ENCODE measurements around the gene ASB18.
"Not testable (repeated sequence)": the region's sequence is repeated elsewhere in the genome, so short reads cannot be mapped to it uniquely, and the experiment has no call there.

Gene ASB18

DNA sequence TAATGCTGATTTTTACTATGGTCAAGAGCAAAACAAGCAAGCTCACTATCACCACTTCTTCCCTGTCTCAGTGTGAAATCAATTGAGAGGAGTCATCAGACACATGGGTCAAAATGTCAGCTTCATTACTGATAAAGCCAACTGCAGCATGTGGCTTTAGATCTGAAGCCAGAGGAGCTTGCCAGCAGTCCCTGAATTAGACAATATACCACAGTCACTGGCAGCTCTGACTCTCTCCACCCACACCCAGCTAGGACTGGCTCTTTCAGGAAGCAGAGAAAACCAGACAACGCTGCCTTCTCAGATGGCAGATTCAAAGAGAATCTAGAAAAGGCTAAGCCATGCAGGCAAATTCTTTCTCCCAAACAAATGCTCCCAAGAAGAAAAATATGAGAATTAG is 20.0 kb upstream of the ASB18 start:
- no peak for DNase-seq

- DNase-seq: no peak
These were observed 18.2 kb upstream of the ASB18 start for GRCh38 chr2:236282406-236282805.

DNA sequence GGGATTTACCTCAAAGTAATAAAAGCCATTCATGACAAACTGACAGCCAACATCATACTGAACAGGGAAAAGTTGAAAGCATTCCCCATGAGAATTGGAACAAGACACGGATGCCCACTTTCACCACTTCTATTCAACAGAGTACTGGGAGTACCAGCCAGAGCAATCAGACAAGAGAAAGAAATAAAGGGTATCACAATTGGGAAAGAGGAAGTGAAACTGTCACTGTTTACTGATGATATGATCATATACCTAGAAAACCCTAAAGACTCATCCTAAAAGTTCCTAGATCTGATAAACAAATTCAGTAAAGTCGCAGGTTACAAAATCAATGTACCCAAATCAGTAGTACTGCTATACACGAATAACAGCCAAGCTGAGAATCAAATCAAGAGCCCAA is 17.2 kb upstream of the ASB18 start:
- DNase-seq: no peak

GRCh38 chr2:236273126-236273525 is 8.9 kb upstream of the ASB18 start:
- no peak for DNase-seq

DNA sequence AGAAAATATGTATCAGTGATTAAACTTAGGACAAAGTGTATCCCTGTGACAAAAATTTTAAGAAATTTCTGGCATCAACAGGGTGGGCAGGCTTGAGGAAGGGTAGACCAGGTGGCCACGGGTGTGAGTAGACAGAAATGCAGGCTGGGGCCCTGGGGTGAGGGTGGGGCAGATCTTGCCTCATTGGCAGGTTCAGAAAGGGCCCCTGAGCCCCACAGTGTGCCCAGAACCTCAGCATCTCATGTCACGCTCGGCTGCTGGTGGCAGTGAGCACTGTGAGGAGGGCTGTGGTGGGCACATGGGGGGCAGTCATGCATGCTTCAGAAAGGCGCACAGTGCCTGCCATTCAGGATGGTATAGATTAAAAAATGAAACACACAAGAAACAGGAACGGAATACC is 7.6 kb upstream of the ASB18 start:
- DNase-seq: no peak

GRCh38 chr2:236269876-236270275 is 5.7 kb upstream of the ASB18 start:
- not testable (repeated sequence) for DNase-seq

DNA sequence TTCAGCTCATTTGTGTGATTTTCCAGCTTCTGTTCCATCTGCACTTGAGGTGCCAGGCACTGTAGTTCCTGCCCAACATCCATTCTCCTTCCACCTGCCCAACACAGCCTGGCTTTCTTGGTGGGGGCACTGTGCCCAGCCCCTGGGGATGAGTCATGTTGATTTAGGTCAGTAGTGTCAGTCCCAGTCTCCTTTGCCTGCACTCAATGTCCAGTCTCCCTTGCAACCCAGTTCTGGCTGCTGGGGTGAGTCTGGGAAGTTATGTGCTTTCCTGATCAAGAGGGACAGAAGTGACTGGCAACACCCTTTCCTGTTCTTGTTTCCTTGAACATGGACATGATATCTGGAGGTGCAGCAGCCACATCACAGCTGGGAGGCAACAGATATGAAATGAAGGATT is 1.5 kb upstream of the ASB18 start:
- DNase-seq: no peak

DNA sequence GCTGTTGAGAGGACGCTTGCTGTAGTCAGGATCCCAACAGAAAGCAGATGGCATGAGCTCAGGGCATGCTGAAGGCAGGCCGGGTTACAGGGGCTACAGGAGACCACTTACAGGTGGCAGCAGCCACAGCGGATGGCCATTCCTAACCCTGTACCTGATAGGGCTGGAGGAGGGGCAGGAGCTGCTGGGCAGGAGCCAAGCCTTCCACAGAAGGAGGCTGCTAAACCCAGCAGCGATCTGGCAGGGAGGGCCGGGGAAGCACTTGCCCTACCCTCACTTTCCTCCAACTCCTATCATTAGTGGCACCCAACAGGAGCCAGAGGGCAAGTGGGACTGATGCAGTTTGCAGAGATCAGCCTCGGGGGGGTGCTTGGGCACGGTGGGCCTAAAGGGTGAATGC is 2.0 kb downstream of the ASB18 start:
- DNase-seq: no peak

- no peak for DNase-seq
These were observed 2.8 kb downstream of the ASB18 start for GRCh38 chr2:236261452-236261851.

- no peak for DNase-seq
These were observed 4.8 kb downstream of the ASB18 start for GRCh38 chr2:236259371-236259770.

DNA sequence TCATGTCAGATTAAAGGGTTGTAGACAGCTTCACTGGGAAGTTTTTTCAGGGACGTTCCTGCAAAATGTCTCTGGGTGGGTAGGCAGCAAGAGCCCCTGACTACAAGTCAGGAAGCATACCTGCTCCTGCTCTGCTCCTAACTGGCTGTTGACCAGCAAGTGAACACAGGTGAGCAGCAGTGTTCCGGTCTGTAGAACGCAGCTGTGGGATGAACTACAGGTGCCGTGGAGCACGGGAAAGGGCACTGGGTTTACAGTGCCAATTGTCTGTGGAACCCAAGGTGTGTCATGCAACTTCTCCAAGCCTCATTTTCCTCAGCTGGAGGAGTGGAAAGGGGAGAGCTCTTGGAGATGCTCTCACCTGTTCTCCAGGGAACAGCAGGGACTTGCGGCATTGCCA is 6.6 kb downstream of the ASB18 start:
- DNase-seq: no peak

GRCh38 chr2:236257136-236257535 is 7.1 kb downstream of the ASB18 start:
- DNase-seq: no peak

DNA sequence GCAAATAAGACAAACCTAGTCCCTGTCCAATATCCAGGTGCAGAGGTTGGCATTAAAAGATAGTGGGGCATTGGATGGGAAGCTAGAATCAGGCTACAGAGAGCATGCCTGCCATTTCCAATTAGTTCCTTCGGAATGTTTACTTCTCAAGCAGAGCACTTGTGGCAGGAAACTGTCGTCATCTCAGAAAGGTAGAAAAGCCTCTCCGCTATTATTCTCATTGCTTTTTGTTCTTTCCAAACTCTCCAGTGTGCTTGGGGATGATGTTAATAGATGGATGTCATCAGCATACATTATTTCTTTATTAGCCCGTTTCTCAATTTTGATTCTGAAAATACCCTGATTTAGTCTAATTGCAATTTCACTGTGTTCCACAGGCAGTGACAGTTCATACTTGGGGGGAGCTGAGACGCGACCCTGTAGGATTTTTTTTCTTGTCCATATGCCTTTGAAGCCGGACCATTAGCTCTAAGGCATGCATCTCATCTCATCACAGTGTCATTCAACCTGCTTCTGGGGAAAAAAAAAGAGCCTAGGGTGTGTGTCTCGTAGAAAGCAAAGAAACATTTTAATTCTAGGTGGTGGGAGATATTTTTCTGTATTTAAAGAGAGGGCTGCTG is 7.7 kb downstream of the ASB18 start:
- DNase-seq: no peak

- no peak for DNase-seq
These were observed 9.5 kb downstream of the ASB18 start for GRCh38 chr2:236254674-236255073.

GRCh38 chr2:236254001-236254400 is 10.2 kb downstream of the ASB18 start:
- no peak for DNase-seq

DNA sequence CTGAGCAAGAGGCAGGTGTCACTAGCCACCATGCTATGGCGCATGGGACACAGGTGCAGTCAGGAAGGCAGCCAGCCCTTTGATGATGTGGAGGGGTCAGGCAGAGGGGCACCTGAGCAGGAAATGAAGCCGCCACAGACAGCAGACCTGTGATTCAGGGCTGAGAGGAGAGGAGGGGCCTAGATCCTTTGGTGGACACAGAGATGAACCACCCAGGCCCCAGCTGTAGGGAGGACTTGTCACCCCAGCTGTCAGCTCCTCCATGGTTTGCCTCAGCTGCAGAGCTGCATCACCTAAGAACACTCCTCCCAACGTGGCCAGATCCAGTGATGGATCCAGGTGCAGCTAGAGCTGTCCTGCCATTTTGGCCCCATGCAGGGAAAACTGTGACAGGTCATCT is 11.6 kb downstream of the ASB18 start:
- DNase-seq: no peak

DNA sequence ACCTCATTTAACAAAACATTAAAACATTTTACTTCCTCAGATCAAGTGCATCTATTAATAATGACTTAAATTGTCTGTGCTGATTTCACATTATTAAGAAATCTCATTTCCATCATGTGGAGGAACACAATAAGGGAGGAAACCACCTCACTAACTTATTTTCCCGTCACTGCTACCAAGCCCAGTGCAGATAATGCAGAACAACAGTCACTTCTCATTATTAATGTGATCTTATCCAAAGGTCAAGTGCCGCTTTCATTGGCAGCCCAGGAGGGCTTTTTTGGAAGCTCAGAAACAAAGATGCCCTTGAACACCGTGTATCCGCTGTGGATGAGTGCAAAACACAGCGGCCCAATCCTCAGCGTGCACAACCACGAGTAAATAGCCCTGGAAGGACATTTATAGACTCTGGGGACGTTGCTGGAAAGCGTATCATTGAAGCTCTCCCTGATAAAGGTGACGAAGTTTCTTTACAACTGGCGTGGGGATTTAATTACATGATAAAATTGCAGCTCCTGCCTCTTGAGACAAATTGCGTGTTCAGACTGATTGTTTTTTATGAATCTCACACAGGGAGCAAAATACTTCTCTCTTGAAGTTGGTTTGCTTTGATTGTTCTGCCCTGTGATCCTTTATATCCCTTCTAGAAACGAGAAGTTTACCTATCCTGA is 13.2 kb downstream of the ASB18 start:
- no peak for DNase-seq

DNA sequence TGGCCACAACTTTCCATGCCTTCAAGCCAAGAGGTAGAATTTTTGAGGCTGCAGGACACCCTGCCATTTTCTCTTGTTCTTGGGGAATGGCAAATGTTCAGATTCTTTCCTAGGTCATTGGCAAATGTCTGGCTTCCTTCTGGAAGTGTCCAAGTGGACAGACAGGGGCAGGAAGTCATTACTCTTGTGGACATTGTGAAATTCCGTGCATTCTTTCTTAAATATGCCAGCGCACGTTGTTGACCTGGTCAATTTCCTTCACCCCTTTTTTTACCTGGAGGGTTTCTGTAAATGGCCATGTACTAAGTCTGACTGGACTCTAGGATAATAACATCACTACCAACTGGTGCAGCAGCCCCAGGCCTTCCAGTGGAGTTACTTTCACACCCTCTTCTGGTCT is 13.9 kb downstream of the ASB18 start:
- no peak for DNase-seq

- no peak for DNase-seq
These were observed 15.1 kb downstream of the ASB18 start for GRCh38 chr2:236249066-236249465.

DNA sequence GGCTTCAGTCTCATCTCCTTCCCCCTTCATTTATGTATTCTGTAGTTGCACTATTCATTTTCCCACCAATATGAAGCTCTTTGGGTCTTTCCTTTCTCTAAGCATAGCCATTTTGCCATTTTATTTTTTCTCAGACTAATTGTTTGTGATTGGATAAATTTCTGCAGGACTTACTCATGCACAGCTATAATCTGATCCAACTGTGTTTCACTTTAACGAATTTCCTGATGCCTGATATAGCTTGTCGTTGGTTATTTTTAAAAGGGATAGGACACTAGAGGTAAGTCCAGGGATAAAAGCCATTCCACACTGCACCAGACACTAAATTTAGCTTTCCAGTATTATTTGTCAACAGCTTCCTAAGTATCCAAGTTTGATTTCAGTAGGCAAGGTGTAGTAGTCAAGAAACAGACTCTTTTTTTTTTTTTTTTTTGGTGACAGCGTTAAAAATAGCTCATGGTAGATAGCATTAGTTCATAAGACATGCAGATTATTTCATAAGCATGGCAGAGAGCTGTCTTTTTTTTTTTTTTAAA is 17.4 kb downstream of the ASB18 start:
- no peak for DNase-seq

DNA sequence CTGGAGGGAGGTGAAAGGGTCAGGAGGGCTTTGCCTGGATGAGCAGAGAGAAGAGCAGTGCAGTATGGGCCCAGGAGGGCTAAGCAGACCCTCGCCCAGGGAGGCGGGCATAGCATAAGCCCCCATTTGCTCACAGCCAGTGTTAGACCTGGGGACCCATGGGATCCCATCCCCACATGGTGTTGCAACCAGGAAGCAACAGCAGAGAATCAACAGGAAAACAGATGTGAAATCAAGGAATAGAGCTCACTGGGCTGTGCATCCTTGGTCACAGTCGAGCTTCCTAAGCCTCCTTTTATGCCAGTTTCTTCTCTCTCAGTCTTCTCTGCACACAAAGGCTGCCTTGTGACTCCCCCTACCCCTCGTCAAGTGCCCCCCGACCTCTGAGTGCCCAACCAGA is 19.9 kb downstream of the ASB18 start:
- no peak for DNase-seq

GRCh38 chr2:236242057-236242495 is 22.1 kb downstream of the ASB18 start:
- no peak for DNase-seq

DNA sequence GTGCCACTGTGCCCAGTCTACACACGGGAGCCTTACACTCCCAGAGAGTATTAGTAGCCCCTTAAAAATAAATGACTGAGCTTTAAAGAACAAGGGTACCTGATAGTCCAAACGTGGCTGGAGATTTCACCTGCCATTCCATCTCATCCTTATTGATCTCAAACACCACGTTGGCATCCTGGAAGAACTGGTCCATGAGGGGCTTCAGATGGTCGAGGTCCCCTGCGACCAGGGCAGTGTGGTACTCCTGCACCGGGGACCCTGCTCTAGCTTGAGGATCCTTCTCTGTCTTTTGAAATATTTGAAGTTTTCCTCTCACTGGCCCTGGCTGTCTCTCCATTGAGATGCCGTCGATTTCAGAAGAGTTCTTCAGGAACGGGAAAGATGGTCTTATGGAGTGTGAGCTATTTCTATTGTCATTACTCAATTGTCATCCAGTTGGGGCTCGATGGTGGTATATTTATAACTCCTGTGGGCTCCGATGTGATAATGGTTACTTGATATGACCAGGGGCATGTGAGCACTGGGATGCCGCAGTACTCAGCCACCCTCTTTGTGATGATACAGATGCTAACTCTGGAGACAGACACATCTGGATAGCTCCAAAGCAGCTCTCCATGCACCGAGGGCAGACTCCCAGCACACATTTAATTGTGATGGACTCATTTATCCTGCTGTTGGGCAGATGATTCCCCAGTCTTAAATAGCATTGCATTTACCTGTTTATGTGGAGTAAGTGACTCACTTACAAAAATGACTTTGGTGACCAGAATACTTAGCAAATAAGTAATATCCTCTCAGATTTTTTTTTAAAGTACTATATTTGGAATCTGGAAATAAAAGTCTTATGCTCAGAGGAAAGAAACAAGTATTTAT is 22.8 kb downstream of the ASB18 start:
- no peak for DNase-seq
